GM12872 (cell line): ENCODE results near the gene PTTG1.

Experiments
- CTCF ChIP-seq: IDR thresholded peaks from 3 replicates; pipeline ENCODE4 v1.5.1; 2011; ENCODE audit warnings: low read depth, mild to moderate bottlenecking, low read length, moderate library complexity; ENCODE audit not compliant: insufficient read depth

Gene PTTG1

DNA sequence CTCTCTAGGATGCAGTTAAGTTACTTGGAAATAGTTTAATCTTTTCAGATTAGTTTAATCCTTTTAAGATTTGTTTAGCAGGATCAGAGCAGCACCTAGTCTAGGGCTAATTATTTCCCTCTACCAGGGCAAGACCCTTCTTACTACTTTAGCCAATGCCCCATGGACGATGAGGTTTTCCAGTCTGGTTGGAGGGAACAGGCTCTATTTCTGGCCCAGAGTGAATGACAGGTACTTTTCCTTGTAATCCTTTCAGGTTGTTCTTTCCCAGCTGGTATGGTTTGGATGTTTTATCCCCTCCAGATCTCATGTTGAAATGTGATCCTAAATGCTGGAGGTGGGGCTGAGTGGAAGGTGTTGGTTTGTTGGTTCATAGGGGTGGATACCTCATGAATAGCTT lies 27.2 kb downstream of the PTTG1 start:
- no peak for TF ChIP-seq CTCF

GRCh38 chr5:160449458-160449857 lies 27.8 kb downstream of the PTTG1 start:
- TF ChIP-seq CTCF: no peak

DNA sequence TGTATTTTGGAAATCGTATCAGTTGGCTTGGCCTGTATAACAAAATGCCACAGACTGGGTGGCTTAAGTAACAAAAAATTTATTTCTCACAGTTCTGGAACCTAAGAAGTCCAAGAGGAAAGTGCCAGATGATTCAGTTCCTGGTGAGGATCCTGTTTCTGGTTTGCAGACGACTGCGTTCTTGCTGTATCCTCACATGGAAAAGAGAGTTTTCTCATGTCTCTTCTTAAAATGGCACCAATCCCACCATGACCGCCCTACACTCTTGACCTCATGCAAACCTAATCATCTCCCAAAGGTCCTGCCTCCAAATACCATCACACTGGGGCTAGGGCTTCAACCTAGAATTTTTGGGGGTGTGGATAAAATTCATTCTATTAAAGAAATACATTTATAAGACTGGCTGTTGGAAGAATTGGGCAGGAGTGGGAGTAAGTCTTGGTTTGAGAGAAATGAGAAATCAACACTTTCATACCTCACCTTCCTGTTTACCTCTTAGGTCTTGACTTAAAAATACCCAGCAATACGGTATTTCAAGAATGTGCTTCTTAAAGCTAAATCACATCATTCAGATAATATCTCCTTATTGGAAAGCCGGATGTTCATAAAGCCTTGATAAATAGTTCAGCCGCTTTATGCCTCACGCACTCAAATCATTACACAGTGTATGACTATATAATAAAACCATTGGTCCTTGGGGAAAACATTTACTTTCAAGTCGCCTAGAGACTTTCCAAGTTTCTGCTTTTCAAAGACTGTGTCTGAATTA lies 28.7 kb downstream of the PTTG1 start:
- TF ChIP-seq CTCF: no peak

DNA sequence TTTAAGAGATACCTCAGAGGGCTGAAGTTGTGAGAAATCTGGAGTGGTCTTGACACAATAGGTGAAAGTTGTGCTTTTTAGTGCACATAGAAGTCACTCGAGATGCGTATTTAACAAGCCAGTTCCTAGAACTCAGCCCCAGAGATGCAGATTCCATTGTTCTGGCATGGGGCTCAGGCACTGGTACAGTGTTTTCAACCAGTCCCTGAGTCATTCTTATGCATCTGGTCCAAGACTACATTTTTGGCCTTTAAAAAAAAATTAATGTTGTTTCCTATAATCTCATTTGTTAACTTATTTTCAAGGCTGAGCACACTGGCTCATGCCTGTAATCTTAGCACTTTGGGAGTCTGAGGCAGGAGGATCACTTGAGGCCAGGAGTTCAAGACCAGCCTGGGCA lies 29.6 kb downstream of the PTTG1 start:
- no peak for TF ChIP-seq CTCF

DNA sequence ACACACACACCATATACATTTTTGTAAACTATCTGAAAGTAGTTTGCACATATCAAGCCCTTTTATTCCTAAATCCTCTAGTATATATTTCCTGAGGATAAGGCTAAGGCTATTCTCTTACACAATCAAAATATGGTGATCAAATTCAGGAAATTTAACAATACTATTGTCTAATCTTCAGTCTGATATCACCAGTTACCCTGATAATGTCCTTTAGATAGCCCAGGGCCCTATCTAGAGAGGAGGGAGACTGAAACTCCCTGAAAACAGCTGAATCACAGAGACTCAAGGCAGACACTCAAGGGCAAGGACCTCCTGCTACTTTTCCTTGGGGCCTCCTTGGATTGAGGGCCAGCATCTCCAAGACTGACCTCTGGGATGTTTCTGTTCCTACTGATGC lies 30.4 kb downstream of the PTTG1 start:
- TF ChIP-seq CTCF: no peak

- TF ChIP-seq CTCF: no peak
These were observed 31.1 kb downstream of the PTTG1 start for GRCh38 chr5:160452795-160453194.

DNA sequence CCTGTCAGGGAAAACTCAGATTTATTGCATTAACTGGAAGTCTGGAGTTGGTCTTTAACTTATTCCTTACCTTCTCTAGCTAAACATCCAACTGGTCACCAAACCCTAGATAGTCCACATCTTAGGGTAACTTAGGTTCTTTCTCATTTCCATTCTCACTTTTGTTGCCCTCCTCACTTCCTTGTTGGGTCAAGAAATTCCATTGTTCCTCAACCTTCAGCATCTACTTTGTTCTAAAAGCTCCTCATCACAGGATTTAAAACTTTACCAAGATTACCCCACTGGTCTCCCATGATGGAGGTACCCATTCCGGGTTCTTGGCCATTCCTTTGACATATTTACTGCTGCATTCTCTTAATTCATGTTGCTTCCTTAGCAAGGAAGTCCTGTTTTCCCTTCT lies 32.1 kb downstream of the PTTG1 start:
- TF ChIP-seq CTCF: no peak
